GM10248 (cell line): ENCODE results near the gene DNM3.

ENCODE experiments used
- CTCF ChIA-PET: fragments of 300-600 bp; sonication (Branson Sonifier 250); formaldehyde crosslinking; extraction: SDS; loops from one replicate; lab custom pipeline; 2021; ENCODE audit warnings: antibody characterized with exemption; lab: Yijun Ruan, JAX
- POLR2A ChIA-PET: fragments of 350-650 bp; sonication (Branson Sonifier 250); formaldehyde crosslinking; extraction: SDS; loops from one replicate; lab custom pipeline; 2020; ENCODE audit warnings: antibody characterized with exemption; lab: Yijun Ruan, JAX
- DNase-seq: peaks from one replicate; pipeline ENCODE4 v3.0.0; 2012; ENCODE audit errors: extremely low spot score
- TF ChIP-seq, protein P1 (sequence below): IDR thresholded peaks from 2 replicates; pipeline ENCODE4 v1.5.1; 2012; ENCODE audit warnings: mild to moderate bottlenecking, low read depth; ENCODE audit errors: extremely low read depth, missing control alignments, control extremely low read depth

Gene DNM3

GRCh38 chr1:172277275-172277674 is 436.0 kb downstream of the DNM3 start:
- TF ChIP-seq, protein P1, sequence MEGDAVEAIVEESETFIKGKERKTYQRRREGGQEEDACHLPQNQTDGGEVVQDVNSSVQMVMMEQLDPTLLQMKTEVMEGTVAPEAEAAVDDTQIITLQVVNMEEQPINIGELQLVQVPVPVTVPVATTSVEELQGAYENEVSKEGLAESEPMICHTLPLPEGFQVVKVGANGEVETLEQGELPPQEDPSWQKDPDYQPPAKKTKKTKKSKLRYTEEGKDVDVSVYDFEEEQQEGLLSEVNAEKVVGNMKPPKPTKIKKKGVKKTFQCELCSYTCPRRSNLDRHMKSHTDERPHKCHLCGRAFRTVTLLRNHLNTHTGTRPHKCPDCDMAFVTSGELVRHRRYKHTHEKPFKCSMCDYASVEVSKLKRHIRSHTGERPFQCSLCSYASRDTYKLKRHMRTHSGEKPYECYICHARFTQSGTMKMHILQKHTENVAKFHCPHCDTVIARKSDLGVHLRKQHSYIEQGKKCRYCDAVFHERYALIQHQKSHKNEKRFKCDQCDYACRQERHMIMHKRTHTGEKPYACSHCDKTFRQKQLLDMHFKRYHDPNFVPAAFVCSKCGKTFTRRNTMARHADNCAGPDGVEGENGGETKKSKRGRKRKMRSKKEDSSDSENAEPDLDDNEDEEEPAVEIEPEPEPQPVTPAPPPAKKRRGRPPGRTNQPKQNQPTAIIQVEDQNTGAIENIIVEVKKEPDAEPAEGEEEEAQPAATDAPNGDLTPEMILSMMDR = no peak
- CTCF ChIA-PET = no interaction called here
- POLR2A ChIA-PET = no interaction called here
- DNase-seq = no peak

GRCh38 chr1:172277989-172278388 is 436.7 kb downstream of the DNM3 start:
- CTCF ChIA-PET = interaction anchor here (0.9 kb wide), 1 partner anchor 8 kb away, joined by 3 read pairs; no protein-coding TSS in a partner anchor
- POLR2A ChIA-PET = no interaction called here
- TF ChIP-seq, protein P1 = no peak

GRCh38 chr1:172278478-172278877 is 437.2 kb downstream of the DNM3 start:
- TF ChIP-seq, protein P1 = no peak
- ChIA-PET POLR2A (no interaction called here), CTCF (interaction anchor here (0.9 kb wide), 1 partner anchor 9 kb away, joined by 3 read pairs; no protein-coding TSS in a partner anchor)
- DNase-seq = no peak

More at GRCh38 chr1:172277989-172278388, 436.7 kb downstream of the DNM3 start:
- no peak for DNase-seq

GRCh38 chr1:172279939-172280636 is 438.8 kb downstream of the DNM3 start:
- TF ChIP-seq, protein P1 = no peak
- POLR2A ChIA-PET = no interaction called here
- DNase-seq = no peak
- CTCF ChIA-PET = no interaction called here

DNA sequence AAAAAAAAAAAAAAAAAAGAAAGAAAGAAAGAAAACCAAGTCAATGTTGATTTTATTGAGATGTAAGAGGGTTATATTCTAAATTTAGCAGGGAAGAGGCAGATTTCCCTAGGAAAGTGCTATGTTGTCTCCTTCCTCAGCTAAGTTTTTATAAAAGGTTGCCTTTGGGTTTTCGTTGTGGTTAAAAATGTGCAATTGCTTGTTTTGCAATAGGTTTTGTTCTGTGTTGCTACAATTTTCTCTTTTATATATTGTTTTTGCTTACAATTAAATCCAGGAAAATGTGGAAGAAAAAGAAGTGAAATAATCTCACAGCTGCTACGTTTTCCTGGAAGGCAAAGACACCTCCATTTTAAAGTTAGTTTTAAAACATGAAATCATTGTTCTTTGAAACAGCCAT is 442.5 kb downstream of the DNM3 start:
- DNase-seq = no peak
- TF ChIP-seq, protein P1 = no peak
- ChIA-PET CTCF (no interaction called here), POLR2A (no interaction called here)

- POLR2A ChIA-PET = no interaction called here
- TF ChIP-seq, protein P1 = no peak
- DNase-seq = no peak
Observed at GRCh38 chr1:172286629-172287076, 445.4 kb downstream of the DNM3 start.

More at GRCh38 chr1:172286629-172287076, 445.4 kb downstream of the DNM3 start:
- CTCF ChIA-PET = no interaction called here
